GM04503 (cell line): ENCODE measurements around the gene ZNF527.
"Not testable (repeated sequence)": the region's sequence is repeated elsewhere in the genome, so short reads cannot be mapped to it uniquely, and the experiment has no call there.

Experiments
- DNase-seq: peaks from one replicate; pipeline ENCODE4 v3.0.0-alpha.2; 2012; ENCODE audit warnings: low read depth

Gene ZNF527

DNA sequence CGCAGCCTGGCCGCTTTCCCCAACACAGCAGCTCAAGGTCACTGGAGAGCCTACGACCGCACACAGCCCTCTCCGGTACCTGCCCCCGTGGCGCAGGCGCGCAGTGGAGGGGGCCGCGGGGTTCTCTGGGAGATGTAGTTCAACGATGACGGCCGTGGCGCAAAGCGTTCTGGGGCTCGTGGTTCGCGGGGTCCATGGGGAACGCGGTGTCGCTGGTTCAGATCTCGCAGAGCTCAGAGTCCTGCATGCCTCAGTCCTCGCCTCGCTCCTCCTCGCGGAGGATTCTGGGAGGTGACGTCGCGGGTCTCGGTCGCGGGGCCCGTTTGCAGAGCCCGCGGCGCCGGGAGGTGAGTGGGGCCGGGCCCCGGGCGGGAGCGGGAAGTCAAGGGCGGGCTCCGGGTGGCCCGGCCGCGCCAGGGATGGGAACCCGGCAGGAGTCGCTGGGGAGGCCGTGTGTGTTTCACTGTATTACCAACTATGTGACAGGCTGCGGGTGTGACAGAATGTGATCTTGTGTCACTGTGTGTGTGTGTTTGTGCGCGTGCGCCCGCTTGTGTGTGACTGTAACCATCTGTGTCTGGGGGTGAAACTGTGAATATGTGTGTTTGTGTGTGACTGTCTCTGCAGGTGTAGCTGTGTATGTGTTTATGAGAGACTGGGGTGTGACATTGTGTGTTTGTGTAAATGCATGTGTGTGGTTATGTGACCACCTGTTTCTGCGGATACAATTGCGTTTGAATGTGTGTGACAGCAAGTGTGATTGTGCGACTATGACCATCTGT lies at the start of gene ZNF527:
TSS of gene ZNF527 (plus strand) at position 220 of the 782 bp plus-strand sequence. CDS start 3,100 bp downstream, outside the sequence.
- peak; percentile 85 for DNase-seq

DNA sequence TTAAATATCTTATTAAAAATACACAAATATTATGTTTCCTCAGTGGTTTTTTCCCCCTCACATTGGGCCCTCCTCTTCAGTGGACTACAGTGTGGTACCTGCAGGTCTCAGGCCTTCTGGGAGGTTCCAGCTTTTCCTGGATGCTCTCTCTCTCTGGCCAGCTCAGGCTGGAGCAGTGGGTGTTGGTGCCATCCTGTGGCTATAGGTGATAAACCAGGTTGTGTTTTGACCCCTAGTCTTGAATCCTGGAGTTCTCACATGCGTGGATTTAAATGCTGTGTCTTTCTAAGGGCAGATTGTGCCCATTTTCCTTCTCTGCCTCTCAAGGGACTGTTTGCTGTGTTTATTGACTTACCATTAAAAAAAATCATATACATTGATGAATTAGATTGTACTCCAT lies 41.2 kb upstream of the ZNF527 start:
- no peak for DNase-seq

- DNase-seq: no peak
These were observed 38.1 kb upstream of the ZNF527 start for GRCh38 chr19:37332839-37333238.

GRCh38 chr19:37333457-37333856 lies 37.4 kb upstream of the ZNF527 start:
- DNase-seq: no peak

GRCh38 chr19:37334179-37335071 lies 36.5 kb upstream of the ZNF527 start:
- DNase-seq: peak; percentile 54

DNA sequence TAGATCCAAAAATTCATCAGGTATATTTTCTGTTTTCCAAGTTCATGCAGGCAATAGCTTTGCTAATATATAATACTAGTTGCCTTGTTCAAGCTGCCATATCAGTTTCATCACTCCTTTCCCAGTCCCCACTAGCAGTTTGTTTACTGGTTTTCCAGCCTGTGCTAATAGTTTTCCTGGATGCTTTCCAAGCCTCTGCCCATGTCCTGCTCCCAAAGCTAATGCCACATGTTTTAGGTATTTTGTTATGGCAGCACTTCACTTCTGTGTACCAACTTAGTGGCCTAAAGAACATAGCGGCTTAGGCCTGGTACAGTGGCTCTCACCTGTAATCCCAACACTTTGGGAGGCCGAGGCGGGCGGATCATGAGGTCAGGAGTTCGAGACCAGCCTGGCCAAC lies 28.1 kb upstream of the ZNF527 start:
- DNase-seq: no peak

DNA sequence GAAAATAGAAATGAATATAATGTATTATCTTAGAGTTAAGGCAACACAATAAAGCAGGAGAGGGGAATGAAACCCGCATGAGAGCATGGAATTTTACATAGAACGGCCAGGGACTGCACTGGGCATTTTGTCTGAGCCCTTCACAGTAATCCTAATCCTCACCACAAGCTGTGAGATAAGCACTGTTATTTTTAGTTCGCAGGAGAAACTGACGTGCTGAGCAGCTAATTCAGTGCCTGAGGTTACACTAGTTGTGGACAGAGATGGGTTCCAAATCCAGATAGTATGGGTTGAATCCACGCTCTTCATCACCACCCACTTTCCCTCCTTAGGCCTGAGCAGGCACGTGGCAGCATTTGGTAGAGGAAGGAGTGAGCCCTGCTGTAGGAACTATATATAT lies 24.8 kb upstream of the ZNF527 start:
- no peak for DNase-seq

- DNase-seq: no peak
These were observed 22.8 kb upstream of the ZNF527 start for GRCh38 chr19:37348060-37348459.

DNA sequence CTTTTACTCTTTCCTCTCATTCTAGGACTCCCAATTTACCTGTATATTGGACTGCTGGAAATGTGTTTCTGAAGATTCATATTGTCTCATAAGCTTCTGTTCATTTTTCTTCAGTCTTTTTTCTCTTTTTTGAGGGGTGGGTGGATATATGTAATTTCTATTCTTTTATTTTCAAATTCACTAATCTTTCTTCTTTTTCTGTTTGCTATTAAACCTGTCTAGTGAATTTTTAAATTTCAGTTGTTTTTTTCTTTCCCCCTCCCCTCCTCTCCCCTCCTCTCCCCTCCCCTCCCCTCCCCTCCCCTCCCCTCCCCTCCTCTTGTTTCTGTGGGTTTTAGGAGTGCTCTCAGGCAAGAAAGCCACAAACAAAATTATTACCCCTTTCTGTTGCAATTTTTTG lies 16.9 kb upstream of the ZNF527 start:
- no peak for DNase-seq

- no peak for DNase-seq
These were observed 15.0 kb upstream of the ZNF527 start for GRCh38 chr19:37355901-37356300.

DNA sequence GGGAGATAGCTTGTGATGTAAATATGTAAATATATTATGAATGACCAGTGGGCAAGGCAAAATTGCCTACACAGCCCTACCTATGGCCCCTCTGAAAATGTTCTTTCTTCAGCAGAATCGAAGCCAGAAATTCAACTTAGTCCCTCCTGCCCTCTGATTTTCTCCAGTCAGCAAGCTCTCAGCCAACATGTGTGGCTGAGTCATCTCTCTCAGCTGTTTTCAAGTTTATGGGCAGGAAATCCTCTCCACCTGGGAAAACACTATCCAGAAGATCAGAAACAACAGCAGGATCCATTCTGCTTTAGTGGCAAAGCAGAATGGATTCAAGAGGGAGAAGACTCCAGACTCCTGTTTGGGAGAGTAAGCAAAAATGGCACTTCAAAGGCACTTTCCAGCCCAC lies 8.9 kb upstream of the ZNF527 start:
- no peak for DNase-seq

DNA sequence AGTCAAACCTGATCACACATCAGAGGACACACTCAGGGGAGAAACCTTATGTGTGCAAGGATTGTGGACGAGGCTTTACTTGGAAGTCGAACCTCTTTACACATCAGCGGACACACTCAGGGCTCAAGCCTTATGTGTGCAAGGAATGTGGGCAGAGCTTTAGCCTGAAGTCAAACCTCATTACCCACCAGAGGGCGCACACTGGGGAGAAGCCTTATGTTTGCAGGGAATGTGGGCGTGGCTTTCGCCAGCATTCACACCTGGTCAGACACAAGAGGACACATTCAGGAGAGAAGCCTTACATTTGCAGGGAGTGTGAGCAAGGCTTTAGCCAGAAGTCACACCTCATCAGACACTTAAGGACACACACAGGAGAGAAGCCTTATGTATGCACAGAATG lies 8.2 kb upstream of the ZNF527 start:
- no peak for DNase-seq

DNA sequence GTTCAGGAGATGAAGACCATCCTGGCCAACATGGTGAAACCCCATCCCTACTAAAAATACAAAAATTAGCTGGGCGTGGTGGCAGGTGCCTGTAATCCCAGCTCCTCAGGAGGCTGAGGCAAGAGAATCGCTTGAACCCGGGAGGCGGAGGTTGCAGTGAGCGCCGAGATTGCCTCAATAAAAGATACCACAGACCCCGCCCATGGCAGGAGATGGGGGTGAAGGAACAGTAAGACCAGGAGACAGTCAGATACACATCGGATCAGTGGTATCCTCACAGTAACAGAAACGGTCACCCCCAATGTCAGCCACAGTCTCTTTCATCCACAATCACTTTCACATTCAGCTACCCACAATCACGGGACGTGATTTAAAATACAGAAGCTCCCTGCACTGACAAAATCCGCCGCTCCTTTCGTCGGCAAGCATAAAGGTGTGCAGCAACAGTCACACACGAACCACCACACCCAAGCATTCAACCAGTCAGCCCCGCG lies 466 bp upstream of the ZNF527 start:
- not testable (repeated sequence) for DNase-seq

GRCh38 chr19:37389234-37389633 lies 18.3 kb downstream of the ZNF527 start:
- no peak for DNase-seq

DNA sequence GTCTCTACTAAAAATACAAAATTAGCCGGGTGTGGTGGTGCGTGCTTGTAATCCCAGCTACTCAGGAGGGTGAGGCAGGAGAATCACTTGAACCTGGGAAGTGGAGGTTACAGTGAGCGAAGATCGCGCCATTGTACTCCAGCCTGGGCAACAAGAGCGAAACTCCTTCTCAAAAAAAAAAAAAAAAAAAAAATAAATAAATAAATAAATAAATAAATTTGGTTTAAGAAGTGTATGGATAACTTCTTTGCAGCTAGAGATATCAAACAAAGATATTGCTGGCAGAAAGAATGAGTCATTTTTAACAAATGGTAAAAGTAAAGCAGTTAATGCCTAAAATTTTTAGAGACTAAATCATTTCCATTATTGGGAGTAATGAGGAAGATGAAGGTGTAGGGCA lies 20.5 kb downstream of the ZNF527 start:
- DNase-seq: not testable (repeated sequence)

- no peak for DNase-seq
These were observed 30.2 kb downstream of the ZNF527 start for GRCh38 chr19:37401078-37401477.

GRCh38 chr19:37403403-37403802 lies 32.5 kb downstream of the ZNF527 start:
- DNase-seq: no peak

- not testable (repeated sequence) for DNase-seq
These were observed 35.4 kb downstream of the ZNF527 start for GRCh38 chr19:37406140-37406846.

DNA sequence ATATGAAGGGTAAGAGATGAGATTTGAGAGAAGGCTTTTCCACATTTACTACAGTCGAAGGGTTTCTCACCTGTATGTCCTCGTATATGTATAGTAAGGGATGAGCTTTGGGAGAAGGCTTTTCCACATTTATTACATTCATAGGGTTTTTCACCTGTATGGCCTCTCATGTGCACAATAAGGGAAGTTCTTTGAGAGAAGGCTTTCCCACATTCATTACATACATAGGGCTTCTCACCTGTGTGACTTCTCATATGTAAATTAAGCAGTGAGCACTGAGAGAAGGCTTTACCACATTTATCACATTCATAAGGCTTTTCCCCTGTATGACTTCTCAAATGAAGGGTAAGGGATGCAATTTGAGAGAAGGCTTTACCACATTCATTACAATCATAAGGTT lies 41.8 kb downstream of the ZNF527 start:
- DNase-seq: no peak

DNA sequence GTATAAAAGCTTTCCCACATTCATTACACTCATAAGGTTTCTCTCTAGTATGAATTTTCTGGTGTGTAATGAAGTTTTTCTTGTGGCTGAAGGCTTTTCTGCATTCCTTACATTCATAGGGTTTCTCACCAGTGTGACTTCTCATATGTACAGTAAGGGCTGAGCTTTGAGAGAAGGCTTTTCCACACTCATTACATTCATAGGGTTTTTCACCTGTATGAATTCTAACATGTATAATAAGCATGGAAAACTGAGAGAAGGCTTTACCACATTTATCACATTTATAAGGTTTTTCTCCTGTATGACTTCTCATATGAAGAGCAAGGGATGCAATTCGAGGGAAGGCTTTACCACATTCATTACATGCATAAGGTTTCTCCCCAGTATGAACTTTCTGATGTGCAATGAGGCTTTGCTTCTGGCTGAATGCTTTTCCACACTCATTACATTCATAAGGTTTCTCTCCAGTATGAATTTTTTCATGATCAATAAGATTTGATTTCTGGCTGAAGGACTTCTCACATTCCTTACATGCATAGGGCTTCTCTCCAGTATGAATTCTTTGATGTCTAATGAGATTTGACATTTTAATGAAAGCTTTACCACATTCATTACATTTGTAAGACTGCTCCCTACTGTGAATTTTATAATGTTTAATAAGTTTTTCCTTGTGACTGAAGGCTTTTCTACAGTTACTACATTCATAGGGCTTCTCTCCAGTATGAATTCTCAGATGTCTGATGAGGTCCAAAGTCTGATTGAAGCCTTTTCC lies 42.6 kb downstream of the ZNF527 start:
- DNase-seq: no peak
